ENCODE data around the gene JAZF1. TPM values are rescaled to one million over a fixed set of nuclear protein-coding genes. Genes with fewer than 3 reads are reported as not detected.

The JAZF1 gene
- polyA plus RNA-seq, 2 donors, result 1.6 to 3.5 TPM

GRCh38 chr7:28106321-28106829 lies 74.2 kb downstream of the JAZF1 start:
- Histone ChIP-seq H3K4me3 (ENCODE audit: low read depth in 1 of 2, low read length in 2 of 2) (no peak overlapping the region), H3K4me1 (ENCODE audit: control insufficient read depth in 2 of 2, insufficient read depth in 2 of 2, low read length in 1 of 2) (peaks cover 4 to 7% of the 10 kb centered on the region in 2 donors), H3K36me3 (ENCODE audit: control insufficient read depth in 2 of 2, insufficient read depth in 2 of 2, low read length in 1 of 2) (no peaks in the 10 kb centered on the region), H3K9me3 (ENCODE audit: control insufficient read depth in 2 of 2, insufficient read depth in 1 of 2, low read depth in 1 of 2, low read length in 1 of 2) (no peaks in the 10 kb centered on the region), H3K27me3 (ENCODE audit: control insufficient read depth in 1 of 2, insufficient read depth in 2 of 2, low read length in 2 of 2) (no peaks in the 10 kb centered on the region), H3K27ac (ENCODE audit: low read depth in 2 of 2, low read length in 1 of 2) (no peak overlapping the region)
- 62 to 71% methylated on average over 6 of the region's 6 CpGs for WGBS, 2 donors

GRCh38 chr7:28105234-28105633 lies 75.4 kb downstream of the JAZF1 start:
- Histone ChIP-seq H3K27me3 (ENCODE audit: control insufficient read depth in 1 of 2, insufficient read depth in 2 of 2, low read length in 2 of 2) (no peaks in the 10 kb centered on the region), H3K27ac (ENCODE audit: low read depth in 2 of 2, low read length in 1 of 2) (no peak overlapping the region), H3K9me3 (ENCODE audit: control insufficient read depth in 2 of 2, insufficient read depth in 1 of 2, low read depth in 1 of 2, low read length in 1 of 2) (no peaks in the 10 kb centered on the region), H3K4me3 (ENCODE audit: low read depth in 1 of 2, low read length in 2 of 2) (no peak overlapping the region), H3K4me1 (ENCODE audit: control insufficient read depth in 2 of 2, insufficient read depth in 2 of 2, low read length in 1 of 2) (peaks cover 4 to 7% of the 10 kb centered on the region in 2 donors), H3K36me3 (ENCODE audit: control insufficient read depth in 2 of 2, insufficient read depth in 2 of 2, low read length in 1 of 2) (no peaks in the 10 kb centered on the region)
- WGBS, 2 donors, result 78 to 81% methylated on average over 6 of the region's 6 CpGs

- H3K4me3 ChIP-seq (ENCODE audit: low read depth in 1 of 2, low read length in 2 of 2), result no peak overlapping the region
- WGBS, 2 donors, result 57 to 74% methylated on average over 4 of the region's 4 CpGs
- peaks cover 4 to 7% of the 10 kb centered on the region in 2 donors for H3K4me1 ChIP-seq (ENCODE audit: control insufficient read depth in 2 of 2, insufficient read depth in 2 of 2, low read length in 1 of 2)
- no peaks in the 10 kb centered on the region for H3K36me3 ChIP-seq (ENCODE audit: control insufficient read depth in 2 of 2, insufficient read depth in 2 of 2, low read length in 1 of 2)
- no peaks in the 10 kb centered on the region for H3K27me3 ChIP-seq (ENCODE audit: control insufficient read depth in 1 of 2, insufficient read depth in 2 of 2, low read length in 2 of 2)
- H3K27ac ChIP-seq (ENCODE audit: low read depth in 2 of 2, low read length in 1 of 2), result no peak overlapping the region
- H3K9me3 ChIP-seq (ENCODE audit: control insufficient read depth in 2 of 2, insufficient read depth in 1 of 2, low read depth in 1 of 2, low read length in 1 of 2), result no peaks in the 10 kb centered on the region
Observed at GRCh38 chr7:28104811-28105210, 75.8 kb downstream of the JAZF1 start.

DNA sequence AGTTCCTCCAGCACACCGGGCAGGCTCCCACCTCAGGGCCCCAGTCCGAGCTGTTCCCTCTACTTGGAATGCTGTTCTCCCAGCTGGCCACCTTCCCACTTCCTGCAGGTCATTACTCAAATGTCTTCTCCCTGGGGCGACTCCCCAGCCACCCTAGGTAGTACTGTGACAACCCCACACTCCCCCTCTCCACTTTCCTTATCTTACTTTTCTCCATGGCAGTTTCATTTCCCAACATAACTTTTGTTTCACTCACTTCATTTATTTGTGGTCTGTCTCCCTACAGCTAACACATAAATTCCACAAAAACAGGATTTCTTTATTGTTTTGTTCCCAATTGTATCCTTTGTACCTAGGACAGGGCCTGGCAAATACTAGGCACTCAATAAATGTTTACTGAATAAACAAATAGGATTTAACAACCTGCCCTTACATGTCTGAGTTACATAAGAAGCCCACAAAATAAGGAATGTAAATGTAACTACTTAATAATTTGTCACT lies 76.5 kb downstream of the JAZF1 start:
- 55 to 59% methylated on average over 3 of the region's 3 CpGs for WGBS, 2 donors
- H3K36me3 ChIP-seq (ENCODE audit: control insufficient read depth in 2 of 2, insufficient read depth in 2 of 2, low read length in 1 of 2), result no peaks in the 10 kb centered on the region
- H3K4me1 ChIP-seq (ENCODE audit: control insufficient read depth in 2 of 2, insufficient read depth in 2 of 2, low read length in 1 of 2), result peaks cover 4 to 7% of the 10 kb centered on the region in 2 donors
- no peaks in the 10 kb centered on the region for H3K27me3 ChIP-seq (ENCODE audit: control insufficient read depth in 1 of 2, insufficient read depth in 2 of 2, low read length in 2 of 2)
- H3K9me3 ChIP-seq (ENCODE audit: control insufficient read depth in 2 of 2, insufficient read depth in 1 of 2, low read depth in 1 of 2, low read length in 1 of 2), result no peaks in the 10 kb centered on the region
- H3K27ac ChIP-seq (ENCODE audit: low read depth in 2 of 2, low read length in 1 of 2), result no peak overlapping the region
- no peak overlapping the region for H3K4me3 ChIP-seq (ENCODE audit: low read depth in 1 of 2, low read length in 2 of 2)

GRCh38 chr7:28102797-28103196 lies 77.8 kb downstream of the JAZF1 start:
- no peaks in the 10 kb centered on the region for H3K27me3 ChIP-seq (ENCODE audit: control insufficient read depth in 1 of 2, insufficient read depth in 2 of 2, low read length in 2 of 2)
- no peaks in the 10 kb centered on the region for H3K9me3 ChIP-seq (ENCODE audit: control insufficient read depth in 2 of 2, insufficient read depth in 1 of 2, low read depth in 1 of 2, low read length in 1 of 2)
- no peak overlapping the region for H3K27ac ChIP-seq (ENCODE audit: low read depth in 2 of 2, low read length in 1 of 2)
- no peak overlapping the region for H3K4me3 ChIP-seq (ENCODE audit: low read depth in 1 of 2, low read length in 2 of 2)
- 73 to 81% methylated on average over 6 of the region's 6 CpGs for WGBS, 2 donors
- peaks cover 4% of the 10 kb centered on the region in 2 donors for H3K4me1 ChIP-seq (ENCODE audit: control insufficient read depth in 2 of 2, insufficient read depth in 2 of 2, low read length in 1 of 2)
- no peaks in the 10 kb centered on the region for H3K36me3 ChIP-seq (ENCODE audit: control insufficient read depth in 2 of 2, insufficient read depth in 2 of 2, low read length in 1 of 2)

DNA sequence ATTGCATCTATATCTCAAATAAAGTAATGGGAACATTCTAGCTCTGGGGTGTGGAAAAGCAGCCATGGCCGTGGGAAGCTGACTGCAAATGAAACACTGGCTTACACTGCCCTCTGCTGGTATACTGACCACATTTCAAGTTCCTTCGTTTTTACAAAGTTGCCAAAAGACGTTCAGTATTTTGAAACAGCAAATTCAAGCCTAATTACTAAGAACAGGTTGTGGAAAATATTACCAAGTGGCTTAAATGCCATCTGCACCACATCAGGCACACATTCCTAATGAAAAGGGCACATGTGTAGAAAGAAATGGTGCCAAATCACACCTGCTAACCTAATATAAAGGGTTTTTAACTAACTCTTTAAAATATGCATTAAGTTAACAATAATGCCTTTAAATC lies 83.9 kb downstream of the JAZF1 start:
- WGBS, 2 donors, result 1 to 3% methylated on average over 3 of the region's 3 CpGs
- no peaks in the 10 kb centered on the region for H3K36me3 ChIP-seq (ENCODE audit: control insufficient read depth in 2 of 2, insufficient read depth in 2 of 2, low read length in 1 of 2)
- no peaks in the 10 kb centered on the region for H3K27me3 ChIP-seq (ENCODE audit: control insufficient read depth in 1 of 2, insufficient read depth in 2 of 2, low read length in 2 of 2)
- H3K4me1 ChIP-seq (ENCODE audit: control insufficient read depth in 2 of 2, insufficient read depth in 2 of 2, low read length in 1 of 2), result no peaks in the 10 kb centered on the region
- no peak overlapping the region for H3K4me3 ChIP-seq (ENCODE audit: low read depth in 1 of 2, low read length in 2 of 2)
- no peak overlapping the region for H3K27ac ChIP-seq (ENCODE audit: low read depth in 2 of 2, low read length in 1 of 2)
- no peaks in the 10 kb centered on the region for H3K9me3 ChIP-seq (ENCODE audit: control insufficient read depth in 2 of 2, insufficient read depth in 1 of 2, low read depth in 1 of 2, low read length in 1 of 2)

DNA sequence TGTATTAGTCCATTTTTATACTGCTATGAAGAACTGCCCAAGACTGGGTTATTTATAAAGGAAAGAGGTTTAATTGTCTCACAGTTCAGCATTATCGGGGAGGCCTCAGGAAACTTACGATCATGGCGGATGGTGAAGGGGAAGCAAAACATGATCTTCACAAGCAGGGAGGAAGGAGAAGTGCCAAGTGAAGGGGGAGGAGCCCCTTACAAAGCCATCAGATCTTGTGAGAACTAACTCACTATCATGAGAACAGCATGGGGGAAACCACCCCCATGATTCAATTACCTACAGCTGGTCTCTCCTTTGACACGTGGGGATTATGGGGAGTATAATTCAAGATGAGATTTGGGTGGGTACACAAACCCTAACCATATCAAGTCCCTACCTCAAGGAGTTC lies 85.4 kb downstream of the JAZF1 start:
- no peak overlapping the region for H3K27ac ChIP-seq (ENCODE audit: low read depth in 2 of 2, low read length in 1 of 2)

DNA sequence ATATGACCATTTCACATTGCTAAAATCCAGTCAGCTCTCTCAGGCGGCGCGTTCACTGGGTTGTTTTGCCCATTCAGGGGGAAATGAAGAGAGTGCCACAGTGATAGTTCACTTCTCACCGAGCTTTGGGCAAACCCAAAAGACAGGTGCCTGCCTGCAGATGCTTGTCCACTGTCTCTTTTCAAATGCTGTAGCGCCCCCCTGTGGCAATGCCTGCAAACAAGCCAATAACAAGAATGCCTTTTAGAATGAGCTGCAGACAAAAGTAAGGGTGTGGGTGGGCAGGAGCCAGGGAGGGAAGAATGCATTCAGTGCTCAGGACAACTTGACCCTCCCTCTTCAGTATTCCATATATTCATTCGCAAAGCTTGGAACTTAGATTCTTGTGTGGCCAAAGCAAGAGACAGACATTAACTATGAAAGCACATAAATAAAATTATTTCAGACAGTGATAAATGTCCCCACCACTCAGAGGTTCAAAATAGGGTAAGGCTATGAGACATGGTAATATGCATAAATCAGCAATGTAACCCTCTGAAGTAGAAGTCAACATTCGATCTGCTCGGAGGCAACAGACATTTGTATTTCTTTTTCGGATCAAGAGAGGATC lies 86.9 kb downstream of the JAZF1 start:
- Histone ChIP-seq H3K4me3 (ENCODE audit: low read depth in 1 of 2, low read length in 2 of 2) (no peak overlapping the region), H3K27me3 (ENCODE audit: control insufficient read depth in 1 of 2, insufficient read depth in 2 of 2, low read length in 2 of 2) (no peaks in the 10 kb centered on the region), H3K4me1 (ENCODE audit: control insufficient read depth in 2 of 2, insufficient read depth in 2 of 2, low read length in 1 of 2) (no peaks in the 10 kb centered on the region), H3K36me3 (ENCODE audit: control insufficient read depth in 2 of 2, insufficient read depth in 2 of 2, low read length in 1 of 2) (no peaks in the 10 kb centered on the region), H3K9me3 (ENCODE audit: control insufficient read depth in 2 of 2, insufficient read depth in 1 of 2, low read depth in 1 of 2, low read length in 1 of 2) (no peaks in the 10 kb centered on the region), H3K27ac (ENCODE audit: low read depth in 2 of 2, low read length in 1 of 2) (no peak overlapping the region)
- 73 to 80% methylated on average over 9 of the region's 9 CpGs for WGBS, 2 donors

More for the DNA sequence above, 85.4 kb downstream of the JAZF1 start:
- no peaks in the 10 kb centered on the region for H3K4me1 ChIP-seq (ENCODE audit: control insufficient read depth in 2 of 2, insufficient read depth in 2 of 2, low read length in 1 of 2)
- H3K27me3 ChIP-seq (ENCODE audit: control insufficient read depth in 1 of 2, insufficient read depth in 2 of 2, low read length in 2 of 2), result no peaks in the 10 kb centered on the region
- no peaks in the 10 kb centered on the region for H3K9me3 ChIP-seq (ENCODE audit: control insufficient read depth in 2 of 2, insufficient read depth in 1 of 2, low read depth in 1 of 2, low read length in 1 of 2)
- no peaks in the 10 kb centered on the region for H3K36me3 ChIP-seq (ENCODE audit: control insufficient read depth in 2 of 2, insufficient read depth in 2 of 2, low read length in 1 of 2)
- WGBS, 2 donors, result 85 to 95% methylated on average over 4 of the region's 4 CpGs
- H3K4me3 ChIP-seq (ENCODE audit: low read depth in 1 of 2, low read length in 2 of 2), result no peak overlapping the region

DNA sequence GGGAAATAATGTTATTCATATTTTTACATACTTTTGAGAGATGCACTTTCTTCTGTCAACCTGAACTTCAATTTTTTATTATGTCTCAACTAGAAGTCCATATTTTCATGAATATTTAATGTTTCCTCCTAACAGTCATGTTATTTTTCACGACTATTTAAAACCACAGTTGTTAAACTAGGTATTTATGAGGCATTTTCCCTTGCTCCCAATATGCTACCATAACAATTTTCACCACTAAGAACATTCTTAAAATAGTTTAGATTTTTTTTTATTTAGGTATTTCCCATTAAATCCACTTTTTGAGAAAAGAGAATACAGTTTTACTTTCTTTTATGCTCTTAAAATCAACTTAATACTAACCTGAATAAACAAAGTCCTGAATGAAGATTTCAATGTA lies 89.4 kb downstream of the JAZF1 start:
- H3K9me3 ChIP-seq (ENCODE audit: control insufficient read depth in 2 of 2, insufficient read depth in 1 of 2, low read depth in 1 of 2, low read length in 1 of 2), result no peaks in the 10 kb centered on the region

More for the DNA sequence above, 89.4 kb downstream of the JAZF1 start:
- Histone ChIP-seq H3K27me3 (ENCODE audit: control insufficient read depth in 1 of 2, insufficient read depth in 2 of 2, low read length in 2 of 2) (no peaks in the 10 kb centered on the region), H3K27ac (ENCODE audit: low read depth in 2 of 2, low read length in 1 of 2) (no peak overlapping the region), H3K36me3 (ENCODE audit: control insufficient read depth in 2 of 2, insufficient read depth in 2 of 2, low read length in 1 of 2) (no peaks in the 10 kb centered on the region), H3K4me3 (ENCODE audit: low read depth in 1 of 2, low read length in 2 of 2) (no peak overlapping the region), H3K4me1 (ENCODE audit: control insufficient read depth in 2 of 2, insufficient read depth in 2 of 2, low read length in 1 of 2) (no peaks in the 10 kb centered on the region)
- WGBS, 2 donors, result 86 to 92% methylated on average over 1 of the region's 1 CpG
